Mesendoderm (in vitro differentiated cells): ENCODE data around the gene ERRFI1.

ENCODE experiments used
- DNase-seq: peaks from one replicate; pipeline ENCODE4 v3.0.0; 2013
- H2AK5ac ChIP-seq: 2 replicates; pipeline ENCODE4 v1.6.1; 2013; ENCODE audit warnings: low read length, inconsistent platforms
- H2BK120ac ChIP-seq: 2 replicates; pipeline ENCODE4 v1.6.1; 2013; ENCODE audit warnings: low read depth, mild to moderate bottlenecking, low read length, moderate library complexity, mixed read lengths
- H2BK15ac ChIP-seq: replicated peaks from 2 replicates; pipeline ENCODE4 v1.6.1; 2013; ENCODE audit warnings: low read depth, mild to moderate bottlenecking, moderate library complexity
- H2BK5ac ChIP-seq: 2 replicates; pipeline ENCODE4 v1.6.1; 2013; ENCODE audit warnings: low read length, inconsistent platforms
- H3K18ac ChIP-seq: 2 replicates; pipeline ENCODE4 v1.6.1; 2013; ENCODE audit warnings: mild to moderate bottlenecking, low read length, mixed read lengths
- H3K23ac ChIP-seq: one replicate; pipeline ENCODE4 v1.6.1; 2013; ENCODE audit warnings: low read length
- H3K27ac ChIP-seq: 2 replicates; pipeline ENCODE4 v1.5.1; 2013; ENCODE audit warnings: low read depth, mild to moderate bottlenecking, inconsistent platforms, low read length, moderate library complexity
- H3K27me3 ChIP-seq: 2 replicates; pipeline ENCODE4 v1.6.1; 2013; ENCODE audit warnings: low read length, control low read depth, mild to moderate bottlenecking, inconsistent platforms; ENCODE audit not compliant: insufficient read depth, poor library complexity
- H3K36me3 ChIP-seq: 2 replicates; pipeline ENCODE4 v1.6.1; 2013; ENCODE audit warnings: low read length, inconsistent platforms; ENCODE audit not compliant: control insufficient read depth, insufficient read depth
- H3K4ac ChIP-seq: one replicate; pipeline ENCODE4 v1.6.1; 2013; ENCODE audit warnings: low read depth, mild to moderate bottlenecking, low read length, moderate library complexity
- H3K4me1 ChIP-seq: 2 replicates; pipeline ENCODE4 v1.6.1; 2013; ENCODE audit warnings: low read depth, low read length, inconsistent platforms; ENCODE audit not compliant: control insufficient read depth
- H3K4me2 ChIP-seq: 2 replicates; pipeline ENCODE4 v1.6.1; 2013; ENCODE audit warnings: low read length
- H3K4me3 ChIP-seq: 2 replicates; pipeline ENCODE4 v1.5.1; 2013; ENCODE audit warnings: mild to moderate bottlenecking, low read length
- H3K56ac ChIP-seq: one replicate; pipeline ENCODE4 v1.6.1; 2013; ENCODE audit warnings: low read length
- H3K79me1 ChIP-seq: 2 replicates; pipeline ENCODE4 v1.6.1; 2013; ENCODE audit warnings: low read length, inconsistent platforms
- H3K79me2 ChIP-seq: 2 replicates; pipeline ENCODE4 v1.6.1; 2013; ENCODE audit warnings: mild to moderate bottlenecking, low read length; ENCODE audit not compliant: control insufficient read depth, insufficient read depth
- H3K9ac ChIP-seq: 2 replicates; pipeline ENCODE4 v1.6.1; 2013; ENCODE audit warnings: low read length, inconsistent platforms
- H4K5ac ChIP-seq: one replicate; pipeline ENCODE4 v1.6.1; 2013; ENCODE audit warnings: low read length
- H4K8ac ChIP-seq: one replicate; pipeline ENCODE4 v1.6.1; 2013; ENCODE audit warnings: low read depth, mild to moderate bottlenecking, control low read depth, low read length, moderate library complexity
- WGBS: extraction: QIAGEN DNeasy Blood & Tissue Kit; methylation state at CpG from one replicate; pipeline ENCODE4 v1.1.7; 2013; ENCODE audit warnings: low lambda C conversion rate, missing lambda C conversion rate; ENCODE audit not compliant: insufficient coverage; ENCODE audit errors: extremely low coverage; 5-methylcytosine and 5-hydroxymethylcytosine counted together

The ERRFI1 gene

DNA sequence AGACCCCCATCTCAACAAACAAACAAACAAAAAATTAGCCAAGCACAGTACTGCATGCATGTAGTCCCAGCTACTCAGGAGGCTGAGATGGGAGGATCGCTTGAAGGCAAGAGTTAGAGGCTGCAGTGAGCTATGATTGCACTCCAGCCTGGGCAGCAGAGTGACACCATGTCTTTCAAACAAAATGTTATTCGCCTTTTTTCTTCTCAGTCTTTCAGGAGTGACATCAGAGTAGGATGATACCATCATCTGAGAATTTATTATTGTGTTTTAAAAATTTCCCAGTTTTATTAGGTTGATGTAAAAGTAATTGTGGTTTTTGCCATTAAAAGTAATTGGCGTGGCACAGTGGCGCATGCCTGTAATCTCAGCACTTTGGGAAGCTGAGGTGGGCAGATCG lies 53.8 kb downstream of the ERRFI1 start:
- H2BK15ac ChIP-seq, result no peak overlapping the region

DNA sequence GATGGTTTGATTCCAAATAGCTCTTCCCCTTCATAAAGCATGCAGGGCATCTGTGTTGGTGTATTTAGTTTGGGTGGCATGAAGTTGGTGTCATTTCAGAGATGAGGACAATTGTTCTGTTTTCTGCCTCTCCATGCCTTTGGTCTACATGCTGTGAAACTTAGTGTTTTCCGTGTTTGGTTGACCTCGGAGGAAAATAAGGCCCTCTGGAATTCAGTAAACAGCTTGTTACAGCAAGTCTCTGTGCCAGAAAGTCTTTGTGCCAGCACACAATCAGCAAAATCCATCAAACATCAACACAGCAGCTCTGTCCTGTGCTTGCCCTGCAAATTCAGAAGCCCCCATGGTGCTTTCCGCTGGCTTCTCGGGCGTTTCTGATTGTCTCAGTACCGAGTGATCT lies 55.1 kb downstream of the ERRFI1 start:
- Histone ChIP-seq H4K5ac (no peak overlapping the region), H3K27me3 (no peaks in the 10 kb centered on the region), H2BK5ac (no peak overlapping the region), H2BK120ac (no peak overlapping the region), H3K4me3 (no peak overlapping the region), H3K79me1 (no peaks in the 10 kb centered on the region), H2BK15ac (no peak overlapping the region), H3K23ac (no peak overlapping the region), H3K27ac (no peak overlapping the region), H4K8ac (no peak overlapping the region), H2AK5ac (no peak overlapping the region), H3K4me2 (no peak overlapping the region), H3K18ac (no peak overlapping the region), H3K9ac (no peak overlapping the region), H3K4ac (no peak overlapping the region), H3K79me2 (peaks cover 10% of the 10 kb centered on the region), H3K36me3 (peaks cover 17% of the 10 kb centered on the region), H3K56ac (no peak overlapping the region), H3K4me1 (no peaks in the 10 kb centered on the region)
- WGBS, result no CpG with 5 or more reads among the region's 6 CpGs
- DNase-seq, result no peak

More for the DNA sequence above, 53.8 kb downstream of the ERRFI1 start:
- H3K27me3 ChIP-seq, result no peaks in the 10 kb centered on the region
- no peaks in the 10 kb centered on the region for H3K4me1 ChIP-seq
- H3K56ac ChIP-seq, result no peak overlapping the region
- no peak overlapping the region for H4K5ac ChIP-seq
- no peak overlapping the region for H3K23ac ChIP-seq
- H3K79me1 ChIP-seq, result peaks cover 2% of the 10 kb centered on the region
- H3K4ac ChIP-seq, result no peak overlapping the region
- H2BK5ac ChIP-seq, result no peak overlapping the region
- DNase-seq, result no peak
- H3K18ac ChIP-seq, result no peak overlapping the region
- H2AK5ac ChIP-seq, result no peak overlapping the region
- H3K27ac ChIP-seq, result no peak overlapping the region
- H4K8ac ChIP-seq, result no peak overlapping the region
- WGBS, result no CpG with 5 or more reads among the region's 5 CpGs
- no peak overlapping the region for H2BK120ac ChIP-seq
- H3K4me2 ChIP-seq, result no peak overlapping the region
- H3K4me3 ChIP-seq, result no peak overlapping the region
- peaks cover 18% of the 10 kb centered on the region for H3K36me3 ChIP-seq
- H3K9ac ChIP-seq, result no peak overlapping the region
- peaks cover 9% of the 10 kb centered on the region for H3K79me2 ChIP-seq

DNA sequence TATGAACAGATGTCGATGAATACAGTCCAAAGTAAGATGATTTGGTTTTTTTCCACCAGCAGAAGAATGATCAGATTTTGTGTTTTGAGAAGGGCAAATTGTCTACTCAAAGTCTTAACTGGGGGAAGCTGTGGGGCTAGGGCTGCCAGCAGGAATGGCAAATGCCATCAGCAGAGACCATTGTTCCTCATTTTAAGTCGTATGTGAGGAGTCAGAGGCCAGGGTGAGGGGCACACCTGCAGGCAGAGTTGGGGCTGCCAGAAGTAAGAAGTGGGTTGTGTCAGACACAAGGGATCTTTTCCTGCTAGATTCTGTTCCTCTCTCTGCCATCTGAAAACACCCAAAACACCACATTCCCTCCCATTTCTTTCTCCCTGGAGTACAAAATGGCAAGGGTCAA lies 55.9 kb downstream of the ERRFI1 start:
- WGBS, result no CpG with 5 or more reads among the region's 2 CpGs
- no peaks in the 10 kb centered on the region for H3K4me1 ChIP-seq
- H3K79me1 ChIP-seq, result no peaks in the 10 kb centered on the region
- H3K18ac ChIP-seq, result no peak overlapping the region
- peaks cover 19% of the 10 kb centered on the region for H3K36me3 ChIP-seq
- no peak overlapping the region for H4K8ac ChIP-seq
- H3K56ac ChIP-seq, result no peak overlapping the region
- peaks cover 9% of the 10 kb centered on the region for H3K79me2 ChIP-seq
- H3K27me3 ChIP-seq, result no peaks in the 10 kb centered on the region
- H3K4me2 ChIP-seq, result no peak overlapping the region
- no peak overlapping the region for H2BK120ac ChIP-seq
- no peak overlapping the region for H3K4ac ChIP-seq
- H3K9ac ChIP-seq, result no peak overlapping the region
- no peak overlapping the region for H2BK15ac ChIP-seq
- H2AK5ac ChIP-seq, result no peak overlapping the region
- H3K23ac ChIP-seq, result no peak overlapping the region
- no peak overlapping the region for H3K27ac ChIP-seq
- no peak overlapping the region for H2BK5ac ChIP-seq
- DNase-seq, result no peak
- H3K4me3 ChIP-seq, result no peak overlapping the region
- no peak overlapping the region for H4K5ac ChIP-seq

DNA sequence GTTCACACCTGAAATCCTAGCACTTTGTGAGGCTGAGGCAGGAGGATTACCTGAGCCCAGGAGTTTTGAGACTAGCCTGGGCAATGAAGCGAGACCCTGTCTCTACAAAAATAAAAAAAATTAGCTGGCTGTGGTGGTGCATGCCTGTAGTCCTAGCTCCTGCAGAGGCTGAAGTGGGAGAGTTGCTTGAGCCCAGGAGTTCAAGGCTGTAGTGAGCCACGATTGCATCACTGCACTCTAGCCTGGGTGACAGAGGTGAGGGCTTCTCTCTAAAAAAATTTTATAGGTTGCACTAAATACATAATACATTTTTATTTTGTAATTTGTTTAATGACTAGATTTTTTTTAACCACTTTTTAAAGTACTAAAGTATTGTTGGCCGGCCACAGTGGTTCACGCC lies 58.5 kb downstream of the ERRFI1 start:
- Histone ChIP-seq H2BK15ac (no peak overlapping the region), H3K79me1 (peaks cover 5% of the 10 kb centered on the region), H3K36me3 (peaks cover 20% of the 10 kb centered on the region), H3K4me2 (no peak overlapping the region), H3K56ac (no peak overlapping the region), H3K4ac (no peak overlapping the region), H3K18ac (no peak overlapping the region), H3K23ac (no peak overlapping the region), H4K5ac (no peak overlapping the region), H3K4me3 (no peak overlapping the region), H3K4me1 (no peaks in the 10 kb centered on the region), H3K9ac (no peak overlapping the region), H3K79me2 (peaks cover 17% of the 10 kb centered on the region), H4K8ac (no peak overlapping the region), H2AK5ac (no peak overlapping the region), H2BK5ac (no peak overlapping the region), H3K27ac (no peak overlapping the region), H2BK120ac (no peak overlapping the region), H3K27me3 (no peaks in the 10 kb centered on the region)
- no CpG with 5 or more reads among the region's 4 CpGs for WGBS
- no peak for DNase-seq

DNA sequence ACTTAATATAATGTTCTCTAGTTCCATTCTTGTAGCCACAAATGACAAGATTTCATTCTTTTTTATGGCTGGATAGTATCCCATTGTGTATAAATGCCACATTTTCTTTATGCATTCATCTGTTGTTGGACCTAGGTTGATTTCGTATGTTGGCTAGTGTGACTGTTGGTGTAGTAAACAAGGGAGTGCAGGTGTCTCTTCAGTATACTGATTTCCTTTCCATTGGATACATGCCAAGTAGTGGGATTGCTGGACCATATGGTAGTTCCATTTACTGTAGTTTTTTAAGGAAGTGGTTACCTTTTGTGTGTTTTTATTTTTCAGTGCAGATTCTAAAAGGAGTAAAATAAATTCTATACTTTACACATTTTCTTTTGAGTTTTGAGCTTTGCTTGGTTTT lies 58.9 kb downstream of the ERRFI1 start:
- H3K4me1 ChIP-seq, result no peaks in the 10 kb centered on the region
- H3K4ac ChIP-seq, result no peak overlapping the region
- WGBS, result no CpG with 5 or more reads among the region's 1 CpG
- no peak overlapping the region for H2BK120ac ChIP-seq
- no peak overlapping the region for H3K56ac ChIP-seq
- H3K23ac ChIP-seq, result no peak overlapping the region
- no peak overlapping the region for H3K4me3 ChIP-seq
- H3K79me2 ChIP-seq, result peaks cover 20% of the 10 kb centered on the region
- no peak overlapping the region for H3K18ac ChIP-seq
- H3K27me3 ChIP-seq, result no peaks in the 10 kb centered on the region
- no peak overlapping the region for H3K27ac ChIP-seq
- no peak overlapping the region for H4K5ac ChIP-seq
- no peak overlapping the region for H3K9ac ChIP-seq
- peaks cover 5% of the 10 kb centered on the region for H3K79me1 ChIP-seq
- no peak overlapping the region for H2AK5ac ChIP-seq
- H2BK5ac ChIP-seq, result no peak overlapping the region
- no peak for DNase-seq
- no peak overlapping the region for H2BK15ac ChIP-seq
- H4K8ac ChIP-seq, result no peak overlapping the region
- no peak overlapping the region for H3K4me2 ChIP-seq
- H3K36me3 ChIP-seq, result peaks cover 19% of the 10 kb centered on the region

DNA sequence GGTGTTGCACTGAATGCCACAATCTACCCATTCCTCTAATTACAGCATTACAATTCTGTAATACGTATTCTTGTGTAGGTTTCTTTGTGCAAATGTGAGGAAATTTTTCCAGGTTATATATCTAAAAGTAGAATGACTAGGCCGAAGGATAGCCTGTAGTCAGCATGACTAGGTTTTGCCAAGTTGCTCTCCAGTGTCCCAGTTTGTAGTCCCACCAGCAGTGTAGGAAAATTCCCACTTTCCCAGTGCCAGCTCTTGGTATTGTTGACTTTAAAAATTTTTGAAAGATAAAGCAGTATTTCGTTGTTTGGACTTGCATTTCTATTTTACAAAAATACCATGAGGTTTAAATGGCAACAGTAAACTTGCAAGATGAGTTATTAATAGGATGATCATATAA lies 61.6 kb downstream of the ERRFI1 start:
- H3K4me3 ChIP-seq, result no peak overlapping the region
- no peak overlapping the region for H3K27ac ChIP-seq
- H2BK15ac ChIP-seq, result no peak overlapping the region
- no peak overlapping the region for H2BK120ac ChIP-seq
- peaks cover 5% of the 10 kb centered on the region for H3K36me3 ChIP-seq
- no peak overlapping the region for H3K56ac ChIP-seq
- no peak overlapping the region for H4K8ac ChIP-seq
- H3K4me1 ChIP-seq, result peaks cover 2% of the 10 kb centered on the region
- no peak overlapping the region for H4K5ac ChIP-seq
- DNase-seq, result no peak
- no peaks in the 10 kb centered on the region for H3K27me3 ChIP-seq
- no peak overlapping the region for H3K4ac ChIP-seq
- H3K4me2 ChIP-seq, result no peak overlapping the region
- peaks cover 25% of the 10 kb centered on the region for H3K79me2 ChIP-seq
- H3K9ac ChIP-seq, result no peak overlapping the region
- no peak overlapping the region for H3K23ac ChIP-seq
- no peak overlapping the region for H3K18ac ChIP-seq
- peaks cover 5% of the 10 kb centered on the region for H3K79me1 ChIP-seq
- no peak overlapping the region for H2AK5ac ChIP-seq
- no CpG with 5 or more reads among the region's 3 CpGs for WGBS
- H2BK5ac ChIP-seq, result no peak overlapping the region
